Stimulated activated CD4-positive, alpha-beta T cell treated with anti-CD3 and anti-CD28 coated beads, Interleukin-12 subunit alpha, Interleukin-12 subunit beta, amount 100 ng/mL, for 24 hours (primary cell): ENCODE measurements around the gene OPCML.

Experiments used
- DNase-seq, 2 experiments: peaks; one replicate each; pipeline ENCODE4 v3.0.0-alpha.2; 2020; ENCODE audit warnings: low read depth in 2 of 2

OPCML gene

GRCh38 chr11:132898676-132899075 is 633.6 kb downstream of the OPCML start:
- no peak for DNase-seq

GRCh38 chr11:132898021-132898420 is 634.3 kb downstream of the OPCML start:
- no peak for DNase-seq

GRCh38 chr11:132895340-132895739 is 637.0 kb downstream of the OPCML start:
- DNase-seq: no peak

GRCh38 chr11:132894606-132895005 is 637.7 kb downstream of the OPCML start:
- DNase-seq: no peak

GRCh38 chr11:132892876-132893275 is 639.4 kb downstream of the OPCML start:
- no peak for DNase-seq

GRCh38 chr11:132888226-132888625 is 644.1 kb downstream of the OPCML start:
- no peak for DNase-seq

GRCh38 chr11:132886335-132886734 is 646.0 kb downstream of the OPCML start:
- no peak for DNase-seq

- DNase-seq: no peak
Observed at GRCh38 chr11:132883241-132883640, 649.1 kb downstream of the OPCML start.

GRCh38 chr11:132881622-132882021 is 650.7 kb downstream of the OPCML start:
- no peak for DNase-seq

GRCh38 chr11:132878111-132878510 is 654.2 kb downstream of the OPCML start:
- DNase-seq: no peak

- no peak for DNase-seq
Observed at GRCh38 chr11:132876705-132877104, 655.6 kb downstream of the OPCML start.

GRCh38 chr11:132876239-132876638 is 656.1 kb downstream of the OPCML start:
- no peak for DNase-seq

- DNase-seq: no peak
Observed at GRCh38 chr11:132874638-132875037, 657.7 kb downstream of the OPCML start.

GRCh38 chr11:132873841-132874240 is 658.5 kb downstream of the OPCML start:
- no peak for DNase-seq

GRCh38 chr11:132872211-132872610 is 660.1 kb downstream of the OPCML start:
- no peak for DNase-seq

- no peak for DNase-seq
Observed at GRCh38 chr11:132866783-132867545, 665.3 kb downstream of the OPCML start.

GRCh38 chr11:132865623-132866022 is 666.7 kb downstream of the OPCML start:
- DNase-seq: no peak

GRCh38 chr11:132864811-132865576 is 667.3 kb downstream of the OPCML start:
- no peak for DNase-seq

- no peak for DNase-seq
Observed at GRCh38 chr11:132862933-132863332, 669.4 kb downstream of the OPCML start.

GRCh38 chr11:132862137-132862536 is 670.2 kb downstream of the OPCML start:
- no peak for DNase-seq

GRCh38 chr11:132859306-132859705 is 673.0 kb downstream of the OPCML start:
- no peak for DNase-seq

- DNase-seq: no peak
Observed at GRCh38 chr11:132858223-132858622, 674.1 kb downstream of the OPCML start.

- no peak for DNase-seq
Observed at GRCh38 chr11:132856032-132856431, 676.3 kb downstream of the OPCML start.
